B cell (primary cell): ENCODE measurements around the gene PRR23E. TPM values are rescaled to one million over a fixed set of nuclear protein-coding genes. Genes with fewer than 3 reads are reported as not detected.

Experiments used
- ATAC-seq: fragments of 200-7000 bp; cut with Tn5 transposase; one replicate; pipeline ENCODE4 v1.10.0; 2021; ENCODE audit warnings: low read depth, mild to moderate bottlenecking, moderate number of reproducible peaks, moderate library complexity
- CTCF ChIA-PET: fragments of 350-600 bp; sonication (Branson Sonifier 250); formaldehyde crosslinking; loops from one replicate; lab custom pipeline; 2021; ENCODE audit warnings: antibody characterized with exemption, inconsistent platforms; lab: Charles Lee
- POLR2A ChIA-PET: fragments of 350-600 bp; sonication (Branson Sonifier 250); formaldehyde crosslinking; loops from one replicate; lab custom pipeline; 2021; ENCODE audit warnings: antibody characterized with exemption; lab: Charles Lee
- DNase-seq: peaks from one replicate; pipeline ENCODE4 v3.0.0; 2013
- H2AFZ ChIP-seq: 2 replicates; pipeline ENCODE4 v1.6.1; 2012; ENCODE audit warnings: mild to moderate bottlenecking, low read depth, low read length; ENCODE audit not compliant: insufficient read depth, poor library complexity, severe bottlenecking
- H3K27ac ChIP-seq, 2 donors: 1 replicate in 1 of 2; 2 replicates in 1 of 2; pipeline ENCODE4 v1.5.1; 2012 to 2013; ENCODE audit warnings: low read length in 2 of 2, mild to moderate bottlenecking in 2 of 2, moderate library complexity in 1 of 2
- H3K27me3 ChIP-seq, 4 experiments: fragments of 200-600 bp in 1 of 4; sonication (generic) in 1 of 4; replicated peaks in 1 of 4; 1 replicate in 2 of 4; 2 replicates in 2 of 4; pipeline versions ENCODE4 v1.6.1 to v1.7.0; 2013 to 2016; ENCODE audit warnings: low read length in 3 of 4, mild to moderate bottlenecking in 2 of 4, mixed read lengths in 1 of 4, moderate library complexity in 1 of 4; ENCODE audit not compliant: insufficient read depth in 4 of 4, control insufficient read depth in 3 of 4; ENCODE audit errors: control extremely low read depth in 1 of 4
- H3K36me3 ChIP-seq, 2 experiments: replicated peaks in 1 of 2; 1 replicate in 1 of 2; 2 replicates in 1 of 2; pipeline versions ENCODE4 v1.6.1 to v1.7.1; 2013; ENCODE audit warnings: low read length in 1 of 2; ENCODE audit not compliant: insufficient read depth in 2 of 2, control insufficient read depth in 1 of 2; ENCODE audit errors: control extremely low read depth in 1 of 2, extremely low read depth in 1 of 2
- H3K4me1 ChIP-seq, 2 donors: fragments of 200-600 bp in 1 of 2; sonication (generic) in 1 of 2; 1 replicate in 1 of 2; 2 replicates in 1 of 2; pipeline versions ENCODE4 v1.5.1 to v1.6.1; 2013 to 2017; ENCODE audit warnings: low read length in 2 of 2; ENCODE audit not compliant: control insufficient read depth in 2 of 2, insufficient read depth in 2 of 2
- H3K4me2 ChIP-seq: replicated peaks from 2 replicates; pipeline ENCODE3; 2012; ENCODE audit warnings: mild to moderate bottlenecking, low read depth, low read length; ENCODE audit not compliant: poor library complexity, severe bottlenecking
- H3K4me3 ChIP-seq, 5 experiments: fragments of 200-600 bp in 1 of 5; sonication (generic) in 1 of 5; 1 replicate in 3 of 5; 2 replicates in 2 of 5; pipeline versions ENCODE4 v1.5.1 to v1.7.0; 2011 to 2016; ENCODE audit warnings: low read length in 4 of 5, mild to moderate bottlenecking in 4 of 5, low read depth in 2 of 5, control low read depth in 1 of 5, moderate library complexity in 1 of 5; ENCODE audit not compliant: insufficient read depth in 1 of 5; ENCODE audit errors: control extremely low read depth in 1 of 5, extremely low read depth in 1 of 5
- H3K79me2 ChIP-seq: fragments of 200-600 bp; sonication (generic); one replicate; pipeline ENCODE4 v1.6.0; 2016; ENCODE audit warnings: low read length; ENCODE audit not compliant: control insufficient read depth, insufficient read depth
- H3K9ac ChIP-seq: fragments of 200-600 bp; sonication (generic); 2 replicates; pipeline ENCODE4 v1.6.1; 2017; ENCODE audit warnings: mild to moderate bottlenecking, low read length, moderate library complexity
- H3K9me3 ChIP-seq, 3 donors: one replicate each; pipeline versions ENCODE4 v1.6.1 to v1.7.1; 2013; ENCODE audit warnings: low read length in 2 of 3; ENCODE audit not compliant: control insufficient read depth in 2 of 3, insufficient read depth in 1 of 3; ENCODE audit errors: control extremely low read depth in 1 of 3
- H4K20me1 ChIP-seq: 2 replicates; pipeline ENCODE4 v1.6.0; 2012; ENCODE audit warnings: mild to moderate bottlenecking, low read length; ENCODE audit not compliant: insufficient read depth, control insufficient read depth, poor library complexity, severe bottlenecking
- H3K27ac Mint-ChIP-seq: one replicate; pipeline ENCODE4 v1.8.0; 2021; ENCODE audit warnings: mixed read lengths
- H3K27me3 Mint-ChIP-seq: one replicate; pipeline ENCODE4 v1.8.0; 2021; ENCODE audit warnings: mixed read lengths
- H3K4me1 Mint-ChIP-seq: one replicate; pipeline ENCODE4 v1.8.0; 2021; ENCODE audit warnings: mixed read lengths
- H3K4me3 Mint-ChIP-seq: one replicate; pipeline ENCODE4 v1.8.0; 2021; ENCODE audit warnings: mixed read lengths
- H3K9me3 Mint-ChIP-seq: one replicate; pipeline ENCODE4 v1.8.0; 2022; ENCODE audit warnings: mixed read lengths; ENCODE audit not compliant: insufficient read depth
- CTCF ChIP-seq: fragments of 200-600 bp; IDR thresholded peaks from one replicate; pipeline ENCODE4 v1.8.0; 2022; ENCODE audit warnings: antibody characterized with exemption, mild to moderate bottlenecking
- EZH2 ChIP-seq: IDR thresholded peaks from 2 replicates; pipeline ENCODE4 v1.6.1; 2012; ENCODE audit warnings: borderline replicate concordance, low read depth, mild to moderate bottlenecking, moderate library complexity, low read length; ENCODE audit not compliant: insufficient read depth, poor library complexity, severe bottlenecking
- WGBS: methylation state at CpG from one replicate; pipeline ENCODE4 v1.1.5; 2013; ENCODE audit warnings: missing lambda C conversion rate; ENCODE audit not compliant: insufficient coverage; 5-methylcytosine and 5-hydroxymethylcytosine counted together
- intact Hi-C: fragments of 100-400 bp; cut with micrococcal nuclease; formaldehyde crosslinking; loops from one replicate; pipeline ENCODE4 v1.10.0; 2022
- polyA plus RNA-seq: library from polyadenylated mRNA; depleted of rRNA; stranded (reverse); fragments of >200 nt; gene quantifications from 2 replicates; pipeline ENCODE4 v1.2.3, GENCODE V29; 2012
- total RNA-seq, 2 donors: library from RNA; stranded (reverse); fragments of 120-200 nt in 1 of 2; gene quantifications; 1 replicate in 1 of 2; 2 replicates in 1 of 2; pipeline versions ENCODE4 v1.2.3 to v1.2.4, GENCODE V29; 2013 to 2022

PRR23E gene
- total and polyA plus RNA-seq, 2 donors (not counting 1 experiment from before 2014, with no cell fraction given), result not detected

GRCh38 chr3:127171721-127172120 is 21.2 kb upstream of the PRR23E start:
- TF ChIP-seq EZH2 (no peak), CTCF (no peak)
- no peak overlapping the region for H2AFZ ChIP-seq
- H3K4me1 Mint-ChIP-seq, result no peaks in the 10 kb centered on the region
- H3K9ac ChIP-seq, result no peak overlapping the region
- WGBS, result 91% methylated on average over 4 of the region's 4 CpGs
- H3K4me3 ChIP-seq, result no peak overlapping the region
- no peak for ATAC-seq
- peaks cover 0 to 29% (median 2%) of the 10 kb centered on the region in 4 experiments for H3K27me3 ChIP-seq
- H3K79me2 ChIP-seq, result no peaks in the 10 kb centered on the region
- CTCF ChIA-PET, result no interaction called here
- no peak for DNase-seq
- no peaks in the 10 kb centered on the region for H3K9me3 Mint-ChIP-seq
- no peaks in the 10 kb centered on the region for H4K20me1 ChIP-seq
- peaks cover 19% of the 10 kb centered on the region for H3K27me3 Mint-ChIP-seq
- POLR2A ChIA-PET, result no interaction called here
- H3K4me1 ChIP-seq, result no peaks in the 10 kb centered on the region
- H3K4me2 ChIP-seq, result no peak overlapping the region
- H3K27ac Mint-ChIP-seq, result no peak overlapping the region
- peaks cover 0 to 9% (median 0%) of the 10 kb centered on the region in 3 donors for H3K9me3 ChIP-seq
- no peaks in the 10 kb centered on the region for H3K36me3 ChIP-seq
- intact Hi-C loops, result no loop called here
- H3K4me3 Mint-ChIP-seq, result no peak overlapping the region
- no peak overlapping the region for H3K27ac ChIP-seq

- POLR2A ChIA-PET, result no interaction called here
- Histone ChIP-seq H3K79me2 (no peaks in the 10 kb centered on the region), H3K9ac (no peak overlapping the region), H2AFZ (no peak overlapping the region), H3K4me2 (no peak overlapping the region), H3K4me1 (no peaks in the 10 kb centered on the region), H3K9me3 (peaks cover 0 to 9% (median 0%) of the 10 kb centered on the region in 3 donors), H3K36me3 (no peaks in the 10 kb centered on the region), H3K27me3 (peaks cover 0 to 29% (median 2%) of the 10 kb centered on the region in 4 experiments), H3K4me3 (no peak overlapping the region), H4K20me1 (no peaks in the 10 kb centered on the region), H3K27ac (no peak overlapping the region)
- DNase-seq (no peak), ATAC-seq (no peak)
- intact Hi-C loops, result no loop called here
- CTCF ChIA-PET, result no interaction called here
- 78% methylated on average over 5 of the region's 5 CpGs for WGBS
- Mint-ChIP-seq H3K27me3 (peaks cover 19% of the 10 kb centered on the region), H3K9me3 (no peaks in the 10 kb centered on the region), H3K4me1 (no peaks in the 10 kb centered on the region), H3K27ac (no peak overlapping the region), H3K4me3 (no peak overlapping the region)
- TF ChIP-seq CTCF (no peak), EZH2 (no peak)
Observed at GRCh38 chr3:127172211-127172610, 20.7 kb upstream of the PRR23E start.
